Measurements from ENCODE around the gene PCBP4.
A peak's percentile ranks its signal among the peaks of the same experiment; 100 is the strongest.

PCBP4 gene

DNA sequence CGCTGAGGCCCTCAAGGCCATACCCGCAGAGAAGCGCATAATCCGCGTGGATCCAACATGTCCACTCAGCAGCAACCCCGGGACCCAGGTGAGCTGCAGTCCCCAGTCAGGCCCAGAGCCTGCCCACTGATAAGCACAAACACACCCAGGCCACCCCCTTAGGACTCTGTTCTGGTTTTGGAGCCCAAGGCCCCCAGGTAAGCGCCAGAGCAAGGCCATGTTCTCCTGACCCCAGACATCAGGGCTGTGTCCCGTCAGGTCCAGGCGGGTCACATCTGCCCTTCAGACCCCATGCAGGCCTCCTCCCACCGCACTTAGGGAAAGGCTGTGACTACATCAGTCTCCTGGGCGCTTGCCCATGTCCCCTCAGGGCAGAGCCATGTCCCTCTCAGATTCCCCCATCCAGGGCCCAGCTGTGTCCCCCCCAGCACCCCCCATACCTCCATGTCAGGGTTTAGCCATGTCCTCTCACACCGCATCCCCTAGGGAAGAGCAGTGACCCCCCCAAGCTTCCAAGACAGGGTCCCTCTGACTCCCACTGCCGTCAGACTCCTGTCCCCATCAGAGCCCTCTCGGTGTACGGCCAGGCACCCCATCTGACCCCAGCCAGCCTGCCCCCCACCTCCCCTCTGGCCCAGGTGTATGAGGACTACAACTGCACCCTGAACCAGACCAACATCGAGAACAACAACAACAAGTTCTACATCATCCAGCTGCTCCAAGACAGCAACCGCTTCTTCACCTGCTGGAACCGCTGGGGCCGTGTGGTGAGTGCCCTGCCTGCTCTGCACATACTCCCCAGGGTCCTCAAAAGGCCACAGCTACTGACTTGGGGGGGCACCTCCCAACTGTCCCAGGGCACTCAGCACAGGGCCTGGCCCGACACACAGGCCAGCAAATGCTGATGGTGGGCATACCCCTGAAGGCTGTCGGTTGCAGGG is 23.5 kb downstream of the PCBP4 start:
- Histone ChIP-seq H3K36me3 (ENCODE audit: low read length) (no peaks in the 10 kb centered on the region), H3K4me3 (ENCODE audit: insufficient read depth, low read length, poor library complexity, severe bottlenecking) (no peak overlapping the region), H3K79me2 (ENCODE audit: insufficient read depth, low read length) (peaks cover 24% of the 10 kb centered on the region), H3K9ac (ENCODE audit: low read length) (no peak overlapping the region), H3K27ac (ENCODE audit: low read depth, low read length) (no peak overlapping the region), H3K9me3 (ENCODE audit: insufficient read depth, low read length) (no peaks in the 10 kb centered on the region), H3K9me2 (replicated peaks; ENCODE audit: insufficient read depth, low read length) (no peaks in the 10 kb centered on the region), H4K20me1 (ENCODE audit: low read depth, low read length) (no peaks in the 10 kb centered on the region), H2AFZ (ENCODE audit: low read depth, low read length, severe bottlenecking) (no peak overlapping the region), H3K27me3 (ENCODE audit: low read length) (no peaks in the 10 kb centered on the region), H3F3A (ENCODE audit: insufficient read depth) (no peaks in the 10 kb centered on the region), H3K4me2 (ENCODE audit: low read depth, low read length, poor library complexity, severe bottlenecking) (no peak overlapping the region)
- TF ChIP-seq, protein P1, sequence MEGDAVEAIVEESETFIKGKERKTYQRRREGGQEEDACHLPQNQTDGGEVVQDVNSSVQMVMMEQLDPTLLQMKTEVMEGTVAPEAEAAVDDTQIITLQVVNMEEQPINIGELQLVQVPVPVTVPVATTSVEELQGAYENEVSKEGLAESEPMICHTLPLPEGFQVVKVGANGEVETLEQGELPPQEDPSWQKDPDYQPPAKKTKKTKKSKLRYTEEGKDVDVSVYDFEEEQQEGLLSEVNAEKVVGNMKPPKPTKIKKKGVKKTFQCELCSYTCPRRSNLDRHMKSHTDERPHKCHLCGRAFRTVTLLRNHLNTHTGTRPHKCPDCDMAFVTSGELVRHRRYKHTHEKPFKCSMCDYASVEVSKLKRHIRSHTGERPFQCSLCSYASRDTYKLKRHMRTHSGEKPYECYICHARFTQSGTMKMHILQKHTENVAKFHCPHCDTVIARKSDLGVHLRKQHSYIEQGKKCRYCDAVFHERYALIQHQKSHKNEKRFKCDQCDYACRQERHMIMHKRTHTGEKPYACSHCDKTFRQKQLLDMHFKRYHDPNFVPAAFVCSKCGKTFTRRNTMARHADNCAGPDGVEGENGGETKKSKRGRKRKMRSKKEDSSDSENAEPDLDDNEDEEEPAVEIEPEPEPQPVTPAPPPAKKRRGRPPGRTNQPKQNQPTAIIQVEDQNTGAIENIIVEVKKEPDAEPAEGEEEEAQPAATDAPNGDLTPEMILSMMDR (IDR thresholded peaks at IDR 0.05; ENCODE audit: insufficient read depth, low read length, poor library complexity, severe bottlenecking), result no peak
- TF ChIP-seq EZH2phosphoT487 (conservative IDR thresholded peaks at IDR 0.05; ENCODE audit: low read length), result no peak

DNA sequence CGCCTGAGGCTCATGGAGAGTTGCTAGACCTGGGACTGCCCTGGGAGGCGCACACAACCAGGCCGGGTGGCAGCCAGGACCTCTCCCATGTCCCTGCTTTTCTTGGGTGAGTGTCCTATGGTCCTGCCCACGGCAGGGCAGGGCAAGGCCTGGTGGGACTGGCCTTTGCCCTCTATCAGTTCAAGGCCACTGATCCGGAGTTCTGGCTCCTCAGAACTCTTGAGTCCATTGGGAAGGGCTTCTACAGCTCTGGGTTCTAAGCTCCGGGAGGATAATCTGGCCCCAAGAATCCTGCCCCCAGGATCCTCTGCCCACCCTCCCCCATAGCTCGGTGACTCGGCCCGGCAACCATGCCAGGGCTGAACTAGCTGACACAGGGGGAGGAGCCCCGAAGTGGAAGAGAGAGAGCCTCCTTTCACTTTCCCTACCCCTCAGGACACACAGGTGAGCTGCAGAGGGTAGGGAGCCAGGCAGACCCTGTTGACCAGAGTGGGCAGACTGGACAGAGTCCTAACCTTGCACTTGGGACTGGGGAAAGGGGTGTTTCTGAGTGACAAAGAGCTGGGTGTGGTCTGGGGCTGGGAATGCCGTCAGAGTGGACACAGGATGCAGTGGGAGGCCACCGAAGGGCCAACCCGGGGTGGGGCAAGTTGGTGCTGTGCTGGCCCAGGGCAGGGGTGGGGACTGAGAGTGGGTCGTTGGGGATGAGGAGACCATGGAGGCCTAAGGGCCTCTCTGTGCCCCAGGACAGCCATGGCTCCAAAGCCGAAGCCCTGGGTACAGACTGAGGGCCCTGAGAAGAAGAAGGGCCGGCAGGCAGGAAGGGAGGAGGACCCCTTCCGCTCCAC is 24.4 kb downstream of the PCBP4 start:
- TF ChIP-seq, protein P1 (IDR thresholded peaks at IDR 0.05; ENCODE audit: insufficient read depth, low read length, poor library complexity, severe bottlenecking), result no peak
- no peak for TF ChIP-seq EZH2phosphoT487 (conservative IDR thresholded peaks at IDR 0.05; ENCODE audit: low read length)

DNA sequence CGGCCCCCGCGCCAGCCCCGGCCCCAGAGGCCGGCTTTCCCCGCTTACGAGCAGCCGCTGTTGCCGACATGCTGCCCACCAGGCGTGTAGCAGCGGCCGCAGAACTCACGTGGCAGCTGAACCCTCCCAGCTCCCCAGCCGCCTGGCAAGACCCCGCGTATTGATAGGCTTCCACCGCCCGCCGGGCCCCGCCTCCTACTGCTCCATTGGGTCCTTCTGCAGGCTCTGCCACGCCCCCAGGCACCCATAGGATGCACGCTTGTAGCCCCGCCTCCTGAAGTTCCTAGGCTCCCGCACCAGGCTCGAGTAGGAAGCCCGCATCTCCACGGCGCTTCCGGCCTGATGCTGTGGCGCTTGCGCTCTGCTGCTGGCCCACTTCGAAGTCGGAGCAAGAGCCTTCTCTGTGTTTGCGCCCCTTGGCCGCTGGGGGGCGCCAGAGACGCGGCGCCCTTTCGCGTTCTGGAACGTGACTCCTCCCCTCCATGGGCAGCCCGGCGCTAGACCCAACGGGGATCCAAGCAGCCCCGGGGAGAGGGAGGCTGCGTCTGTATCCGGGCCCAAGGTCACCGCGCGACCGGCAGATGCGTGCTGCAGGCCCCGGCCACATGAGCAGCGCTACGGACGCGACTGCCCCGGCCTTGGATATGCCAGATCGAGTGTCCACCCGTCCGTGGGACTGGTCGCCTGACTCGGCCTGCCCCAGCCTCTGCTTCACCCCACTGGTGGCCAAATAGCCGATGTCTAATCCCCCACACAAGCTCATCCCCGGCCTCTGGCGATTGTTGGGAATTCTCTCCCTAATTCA is 25.3 kb downstream of the PCBP4 start, which contains the start of the genes PARP3 and RRP9:
PARP3 (plus strand) TSS at position 566 of the 805 bp plus-strand sequence. CDS start 993 bp downstream, outside the sequence.
RRP9 (minus strand) TSS at position 107 of the 805 bp plus-strand sequence; CDS start at position 70, 37 bp downstream.
- H3K36me3 ChIP-seq (ENCODE audit: low read length), result no peaks in the 10 kb centered on the region
- peaks cover 24% of the 10 kb centered on the region for H3K79me2 ChIP-seq (ENCODE audit: insufficient read depth, low read length)
- H2AFZ ChIP-seq (ENCODE audit: low read depth, low read length, severe bottlenecking), result peak within 1 kb of the TSS; percentile 93
- peak within 1 kb of the TSS; percentile 83 for H3K9ac ChIP-seq (ENCODE audit: low read length)
- no peaks in the 10 kb centered on the region for H3K9me2 ChIP-seq (replicated peaks; ENCODE audit: insufficient read depth, low read length)
- peak within 1 kb of the TSS; percentile 79 for H3K4me2 ChIP-seq (ENCODE audit: low read depth, low read length, poor library complexity, severe bottlenecking)
- H3K27me3 ChIP-seq (ENCODE audit: low read length), result no peaks in the 10 kb centered on the region
- no peaks in the 10 kb centered on the region for H3F3A ChIP-seq (ENCODE audit: insufficient read depth)
- TF ChIP-seq, protein P1 (IDR thresholded peaks at IDR 0.05; ENCODE audit: insufficient read depth, low read length, poor library complexity, severe bottlenecking), result peak; percentile 97
- TF ChIP-seq EZH2phosphoT487 (conservative IDR thresholded peaks at IDR 0.05; ENCODE audit: low read length), result no peak
- H4K20me1 ChIP-seq (ENCODE audit: low read depth, low read length), result no peaks in the 10 kb centered on the region
- H3K27ac ChIP-seq (ENCODE audit: low read depth, low read length), result no peak within 1 kb of the TSS
- H3K4me3 ChIP-seq (ENCODE audit: insufficient read depth, low read length, poor library complexity, severe bottlenecking), result peak within 1 kb of the TSS; percentile 85
- H3K9me3 ChIP-seq (ENCODE audit: insufficient read depth, low read length), result no peaks in the 10 kb centered on the region

More for the DNA sequence above, 24.4 kb downstream of the PCBP4 start:
- no peaks in the 10 kb centered on the region for H4K20me1 ChIP-seq (ENCODE audit: low read depth, low read length)
- peak overlapping the region; percentile 49 for H3K4me3 ChIP-seq (ENCODE audit: insufficient read depth, low read length, poor library complexity, severe bottlenecking)
- H3K79me2 ChIP-seq (ENCODE audit: insufficient read depth, low read length), result peaks cover 24% of the 10 kb centered on the region
- no peak overlapping the region for H3K27ac ChIP-seq (ENCODE audit: low read depth, low read length)
- H3F3A ChIP-seq (ENCODE audit: insufficient read depth), result no peaks in the 10 kb centered on the region
- no peaks in the 10 kb centered on the region for H3K9me2 ChIP-seq (replicated peaks; ENCODE audit: insufficient read depth, low read length)
- peak overlapping the region; percentile 66 for H3K9ac ChIP-seq (ENCODE audit: low read length)
- H3K9me3 ChIP-seq (ENCODE audit: insufficient read depth, low read length), result no peaks in the 10 kb centered on the region
- peak overlapping the region; percentile 60 for H3K4me2 ChIP-seq (ENCODE audit: low read depth, low read length, poor library complexity, severe bottlenecking)
- no peaks in the 10 kb centered on the region for H3K36me3 ChIP-seq (ENCODE audit: low read length)
- H2AFZ ChIP-seq (ENCODE audit: low read depth, low read length, severe bottlenecking), result peak overlapping the region; percentile 93
- H3K27me3 ChIP-seq (ENCODE audit: low read length), result no peaks in the 10 kb centered on the region
